Neural progenitor cell (in vitro differentiated cells): ENCODE results near the gene PCSK2. TPM values are rescaled to one million over a fixed set of nuclear protein-coding genes. Genes with fewer than 3 reads are reported as not detected.

ENCODE experiments used
- DNase-seq: peaks from one replicate; pipeline ENCODE4 v3.0.0-alpha.2; 2016; ENCODE audit warnings: low spot score
- H2AFZ ChIP-seq: fragments of 200-600 bp; sonication (generic); replicated peaks from 2 replicates; pipeline ENCODE4 v1.6.1; 2016; ENCODE audit warnings: antibody characterized with exemption
- H3F3A ChIP-seq: fragments of 200-600 bp; sonication (generic); 2 replicates; pipeline ENCODE4 v1.6.1; 2016; ENCODE audit warnings: antibody characterized with exemption, low read depth
- H3K27ac ChIP-seq: fragments of 200-600 bp; sonication (generic); 2 replicates; pipeline ENCODE4 v1.5.1; 2016; ENCODE audit warnings: mild to moderate bottlenecking
- H3K27me3 ChIP-seq: fragments of 200-600 bp; sonication (generic); 2 replicates; pipeline ENCODE4 v1.6.1; 2016; ENCODE audit warnings: mild to moderate bottlenecking, moderate library complexity
- H3K36me3 ChIP-seq: fragments of 200-600 bp; sonication (generic); 2 replicates; pipeline ENCODE4 v1.5.1; 2016
- H3K4me1 ChIP-seq: fragments of 200-600 bp; sonication (generic); 2 replicates; pipeline ENCODE4 v1.6.1; 2016; ENCODE audit warnings: mixed run types
- H3K4me2 ChIP-seq: fragments of 200-600 bp; sonication (generic); 2 replicates; pipeline ENCODE4 v1.6.1; 2016
- H3K4me3 ChIP-seq: fragments of 200-600 bp; sonication (generic); 2 replicates; pipeline ENCODE4 v1.5.1; 2016
- H3K79me2 ChIP-seq: fragments of 200-600 bp; sonication (generic); 2 replicates; pipeline ENCODE4 v1.6.1; 2016; ENCODE audit warnings: low read depth
- H3K9ac ChIP-seq: fragments of 200-600 bp; sonication (generic); 2 replicates; pipeline ENCODE4 v1.6.1; 2016
- H3K9me3 ChIP-seq: fragments of 200-600 bp; sonication (generic); 2 replicates; pipeline ENCODE4 v1.5.1; 2016; ENCODE audit warnings: low read depth
- H4K20me1 ChIP-seq: fragments of 200-600 bp; sonication (generic); 2 replicates; pipeline ENCODE4 v1.6.1; 2016; ENCODE audit warnings: low read depth
- H3K27ac Mint-ChIP-seq: 3 replicates; pipeline ENCODE4 v1.8.0; 2021; ENCODE audit warnings: mixed read lengths
- H3K27me3 Mint-ChIP-seq: 2 replicates; pipeline ENCODE4 v1.8.0; 2022; ENCODE audit warnings: low read depth, mild to moderate bottlenecking, inconsistent platforms, moderate library complexity, mixed read lengths; ENCODE audit not compliant: insufficient read depth
- H3K36me3 Mint-ChIP-seq: 3 replicates; pipeline ENCODE4 v1.8.0; 2021; ENCODE audit warnings: mixed read lengths
- H3K4me1 Mint-ChIP-seq: 3 replicates; pipeline ENCODE4 v1.8.0; 2021; ENCODE audit warnings: mixed read lengths
- H3K4me3 Mint-ChIP-seq: 3 replicates; pipeline ENCODE4 v1.8.0; 2021; ENCODE audit warnings: mild to moderate bottlenecking, moderate library complexity, mixed read lengths
- H3K9me3 Mint-ChIP-seq: 3 replicates; pipeline ENCODE4 v1.8.0; 2020; ENCODE audit warnings: mixed read lengths
- CTCF ChIP-seq: fragments of 200-600 bp; sonication (generic); IDR thresholded peaks from 2 replicates; pipeline ENCODE4 v1.5.1; 2017; ENCODE audit warnings: antibody characterized with exemption, mild to moderate bottlenecking
- EZH2 ChIP-seq: fragments of 200-600 bp; sonication (generic); IDR thresholded peaks from 2 replicates; pipeline ENCODE4 v1.6.1; 2017; ENCODE audit warnings: antibody characterized with exemption, mild to moderate bottlenecking, moderate library complexity
- EZH2phosphoT487 ChIP-seq: fragments of 200-600 bp; sonication (generic); IDR thresholded peaks from 2 replicates; pipeline ENCODE4 v1.6.1; 2017; ENCODE audit warnings: antibody characterized with exemption
- total RNA-seq: library from RNA; depleted of rRNA; stranded (reverse); fragments of >200 nt; gene quantifications from 2 replicates; pipeline ENCODE4 v1.2.3, GENCODE V29; 2015; ENCODE audit warnings: low replicate concordance

The PCSK2 gene
- total RNA-seq, 1 donor from 2014 or later: 0.07 TPM

DNA sequence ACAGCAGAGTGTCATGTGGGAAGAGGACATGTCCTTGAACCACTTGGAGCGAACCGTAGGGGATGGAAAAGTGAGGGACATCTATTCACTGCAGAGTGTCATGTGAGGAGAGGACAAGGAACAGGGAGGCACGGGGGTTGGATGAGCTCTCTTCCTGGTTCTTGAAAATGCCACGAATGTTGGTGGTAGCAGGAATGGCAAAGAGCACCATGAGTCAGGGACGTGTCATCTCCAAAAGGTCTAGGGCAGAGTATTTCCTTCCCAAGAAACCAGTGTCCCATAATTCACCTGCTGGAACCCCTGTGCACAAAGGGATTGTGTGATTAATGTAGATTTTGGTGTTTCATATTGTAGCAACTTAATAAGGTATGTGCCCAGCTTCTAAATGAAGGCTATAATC, 167.6 kb downstream of the PCSK2 start:
- Histone ChIP-seq H3F3A (no peaks in the 10 kb centered on the region), H3K4me3 (no peak overlapping the region), H4K20me1 (no peaks in the 10 kb centered on the region), H3K9me3 (no peaks in the 10 kb centered on the region), H3K9ac (no peak overlapping the region), H2AFZ (no peak overlapping the region), H3K79me2 (no peaks in the 10 kb centered on the region), H3K36me3 (no peaks in the 10 kb centered on the region), H3K4me1 (no peaks in the 10 kb centered on the region), H3K4me2 (no peak overlapping the region), H3K27ac (no peak overlapping the region), H3K27me3 (no peaks in the 10 kb centered on the region)
- Mint-ChIP-seq H3K4me1 (peaks cover 1% of the 10 kb centered on the region), H3K36me3 (no peaks in the 10 kb centered on the region), H3K27me3 (peaks cover 2% of the 10 kb centered on the region), H3K27ac (peak overlapping the region; percentile 3), H3K9me3 (no peaks in the 10 kb centered on the region), H3K4me3 (no peak overlapping the region)
- no peak for DNase-seq
- TF ChIP-seq CTCF (no peak), EZH2 (no peak), EZH2phosphoT487 (no peak)

DNA sequence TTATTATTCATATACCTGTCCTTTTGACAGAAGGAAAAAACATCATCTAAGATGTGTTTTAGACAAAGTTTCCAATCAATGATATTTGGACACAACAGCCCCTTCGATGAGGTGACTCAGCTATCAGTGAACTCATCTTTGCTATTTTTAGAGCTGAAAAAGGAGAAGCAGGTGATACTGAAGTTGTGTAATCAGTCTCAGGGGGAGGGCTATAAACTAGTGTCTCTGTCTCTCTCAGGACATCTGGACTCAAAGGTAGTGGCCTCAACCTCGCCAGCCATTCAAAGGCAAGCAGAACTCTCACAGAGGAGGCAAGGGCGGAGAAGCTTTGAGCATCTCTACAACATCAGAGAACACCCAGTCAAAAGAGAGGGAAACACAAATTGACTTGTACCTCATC, 168.9 kb downstream of the PCSK2 start:
- H3K36me3 ChIP-seq: no peaks in the 10 kb centered on the region
- no peak overlapping the region for H2AFZ ChIP-seq
- Mint-ChIP-seq H3K4me3 (no peak overlapping the region), H3K9me3 (no peaks in the 10 kb centered on the region), H3K36me3 (no peaks in the 10 kb centered on the region), H3K27me3 (peaks cover 2% of the 10 kb centered on the region), H3K4me1 (peaks cover 3% of the 10 kb centered on the region), H3K27ac (peak overlapping the region; percentile 62)
- no peaks in the 10 kb centered on the region for H4K20me1 ChIP-seq
- no peaks in the 10 kb centered on the region for H3K9me3 ChIP-seq
- no peak for DNase-seq
- no peak overlapping the region for H3K27ac ChIP-seq
- H3K4me3 ChIP-seq: no peak overlapping the region
- H3K9ac ChIP-seq: no peak overlapping the region
- TF ChIP-seq CTCF: no peak
- no peak for TF ChIP-seq EZH2
- TF ChIP-seq EZH2phosphoT487: no peak
- H3K4me2 ChIP-seq: no peak overlapping the region
- H3F3A ChIP-seq: no peaks in the 10 kb centered on the region
- H3K27me3 ChIP-seq: no peaks in the 10 kb centered on the region
- H3K79me2 ChIP-seq: no peaks in the 10 kb centered on the region
- H3K4me1 ChIP-seq: no peaks in the 10 kb centered on the region

DNA sequence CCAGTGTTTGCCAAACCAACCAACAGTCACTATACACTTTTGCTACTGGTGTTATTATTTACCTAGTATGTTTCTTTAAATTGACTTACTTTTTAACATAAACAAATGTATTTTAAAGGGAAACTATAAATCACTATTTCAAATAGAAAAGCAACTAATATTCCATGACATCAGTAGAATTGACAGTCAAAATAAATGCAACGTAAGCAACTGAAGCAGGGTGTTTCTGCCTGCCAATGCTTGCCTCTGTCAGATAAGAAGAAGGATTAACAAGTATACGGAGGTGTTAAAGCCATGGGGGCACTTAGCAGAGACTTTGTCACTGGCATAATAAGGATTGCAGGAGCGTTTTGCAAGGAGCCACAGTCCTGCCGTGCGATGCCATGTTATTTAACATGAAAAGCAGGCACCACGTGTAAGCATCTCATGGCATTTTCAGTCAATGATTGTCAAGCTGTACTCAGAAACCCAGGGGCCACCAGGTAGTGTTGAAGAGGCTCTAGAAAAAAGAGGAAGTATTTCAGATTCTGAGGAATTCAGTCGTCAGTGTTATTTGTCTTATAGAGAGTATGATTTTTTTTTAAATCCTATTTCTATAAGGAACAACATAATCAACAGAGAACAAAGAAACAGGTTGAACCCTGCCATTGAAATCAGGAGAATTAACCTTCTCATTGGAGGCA, 172.6 kb downstream of the PCSK2 start:
- H3K36me3 Mint-ChIP-seq: no peaks in the 10 kb centered on the region
- no peaks in the 10 kb centered on the region for H3K9me3 Mint-ChIP-seq
- H3K27me3 Mint-ChIP-seq: peaks cover 2% of the 10 kb centered on the region
- Histone ChIP-seq H3K9ac (no peak overlapping the region), H3K4me1 (no peaks in the 10 kb centered on the region), H3K4me3 (no peak overlapping the region), H3K4me2 (no peak overlapping the region), H3F3A (no peaks in the 10 kb centered on the region), H3K36me3 (no peaks in the 10 kb centered on the region), H3K27ac (no peak overlapping the region), H3K27me3 (no peaks in the 10 kb centered on the region), H3K9me3 (no peaks in the 10 kb centered on the region), H4K20me1 (no peaks in the 10 kb centered on the region), H2AFZ (no peak overlapping the region), H3K79me2 (no peaks in the 10 kb centered on the region)
- no peak overlapping the region for H3K27ac Mint-ChIP-seq
- peaks cover 3% of the 10 kb centered on the region for H3K4me1 Mint-ChIP-seq
- TF ChIP-seq EZH2phosphoT487 (no peak), EZH2 (no peak), CTCF (no peak)
- peak; percentile 23 for DNase-seq
- no peak overlapping the region for H3K4me3 Mint-ChIP-seq
